T-helper 1 cell treated with Interleukin-12 subunit alpha and Interleukin-12 subunit beta and Interleukin-4 antibody, amounts not matched to agents 30 ng/mL and 1 ng/mL, for 36 hours (primary cell): Measurements from ENCODE around the gene TDRD1. TPM values are rescaled to one million over a fixed set of nuclear protein-coding genes. Genes with fewer than 3 reads are reported as not detected.
"Not testable (repeated sequence)": the region's sequence is repeated elsewhere in the genome, so short reads cannot be mapped to it uniquely, and the experiment has no call there.

Experiments
- intact Hi-C: fragments of 100-400 bp; cut with micrococcal nuclease; formaldehyde crosslinking; loops from one replicate; pipeline ENCODE4 v1.15.1; 2024
- total RNA-seq: library from RNA; stranded (reverse); gene quantifications from 2 replicates; pipeline ENCODE4 v1.2.3, GENCODE V29; 2022

TDRD1 gene
- 0.05 and 0.10 TPM in 2 replicates for total RNA-seq

GRCh38 chr10:114179148-114179547 is at the start of gene TDRD1:
TDRD1 (plus strand) TSS chr10:114179353; CDS start chr10:114187832, 8,479 bp downstream.
- intact Hi-C loops = no loop called here

GRCh38 chr10:114131094-114131493 is 48.1 kb upstream of the TDRD1 start:
- intact Hi-C loops = no loop called here

GRCh38 chr10:114135476-114135875 is 43.7 kb upstream of the TDRD1 start:
- intact Hi-C loops = no loop called here

GRCh38 chr10:114138581-114138980 is 40.6 kb upstream of the TDRD1 start:
- intact Hi-C loops = no loop called here

- intact Hi-C loops = no loop called here
Observed at GRCh38 chr10:114140036-114140435, 39.1 kb upstream of the TDRD1 start.

GRCh38 chr10:114140827-114141226 is 38.3 kb upstream of the TDRD1 start:
- intact Hi-C loops = not testable (repeated sequence)

GRCh38 chr10:114142018-114142417 is 37.1 kb upstream of the TDRD1 start:
- intact Hi-C loops = no loop called here

- intact Hi-C loops = no loop called here
Observed at GRCh38 chr10:114143160-114143559, 36.0 kb upstream of the TDRD1 start.

- intact Hi-C loops = not testable (repeated sequence)
Observed at GRCh38 chr10:114149476-114149875, 29.7 kb upstream of the TDRD1 start.

GRCh38 chr10:114151486-114151885 is 27.7 kb upstream of the TDRD1 start:
- intact Hi-C loops = no loop called here

- intact Hi-C loops = no loop called here
Observed at GRCh38 chr10:114151892-114152291, 27.3 kb upstream of the TDRD1 start.

- intact Hi-C loops = no loop called here
Observed at GRCh38 chr10:114157912-114158311, 21.2 kb upstream of the TDRD1 start.

GRCh38 chr10:114163062-114163461 is 16.1 kb upstream of the TDRD1 start:
- intact Hi-C loops = no loop called here

GRCh38 chr10:114166043-114166442 is 13.1 kb upstream of the TDRD1 start:
- intact Hi-C loops = no loop called here

- intact Hi-C loops = no loop called here
Observed at GRCh38 chr10:114166494-114166893, 12.7 kb upstream of the TDRD1 start.

- intact Hi-C loops = no loop called here
Observed at GRCh38 chr10:114167985-114168384, 11.2 kb upstream of the TDRD1 start.

- intact Hi-C loops = no loop called here
Observed at GRCh38 chr10:114168450-114169009, 10.6 kb upstream of the TDRD1 start.

GRCh38 chr10:114172216-114172615 is 6.9 kb upstream of the TDRD1 start:
- intact Hi-C loops = loop anchor here (2.0 to 5.0 kb wide), 6 partner anchors 355 to 1795 kb away; partner anchors contain the start of genes FHIP2A, VTI1A and ZDHHC6

GRCh38 chr10:114172776-114173602 is 6.2 kb upstream of the TDRD1 start:
- intact Hi-C loops = loop anchor here (2.0 to 5.0 kb wide), 6 partner anchors 354 to 1796 kb away; partner anchors contain the start of genes FHIP2A, VTI1A and ZDHHC6

GRCh38 chr10:114173603-114173920 is 5.6 kb upstream of the TDRD1 start:
- intact Hi-C loops = loop anchor here (2.0 to 5.0 kb wide), 6 partner anchors 354 to 1796 kb away; partner anchors contain the start of genes FHIP2A, VTI1A and ZDHHC6

GRCh38 chr10:114173921-114174694 is 5.0 kb upstream of the TDRD1 start, which contains the start of gene CCDC186:
CCDC186 (minus strand) TSS chr10:114174203; CDS start chr10:114163268, 10,935 bp downstream.
- intact Hi-C loops = loop anchor here (1.0 to 5.0 kb wide), 14 partner anchors 91 to 1989 kb away; partner anchors contain the start of genes CASP7, DCLRE1A, FHIP2A and NHLRC2
